K562 (cell line): ENCODE results near the gene PFKP. TPM values are rescaled to one million over a fixed set of nuclear protein-coding genes. Genes with fewer than 3 reads are reported as not detected.

Experiments used
- ATAC-seq: fragments of 200-7000 bp; cut with Tn5 transposase; 3 replicates; pipeline ENCODE4 v1.9.1; 2020; ENCODE audit warnings: moderate library complexity
- BruUV-seq: library from RNA; stranded (reverse); fragments of 400-500 nt; replicated peaks from 2 replicates; lab custom pipeline; 2021; lab: Mats Ljungman, UMichigan
- CTCF ChIA-PET: fragments of 300-600 bp; formaldehyde crosslinking; extraction: SDS; loops from one replicate; lab custom pipeline; 2021; ENCODE audit warnings: low intra/inter-chr PET ratio; lab: Yijun Ruan, JAX
- POLR2A ChIA-PET: fragments of 300-600, 350-650 bp; sonication (Branson Sonifier 250); formaldehyde crosslinking; extraction: SDS; loops from one replicate; lab custom pipeline; 2021; ENCODE audit warnings: antibody characterized with exemption, inconsistent platforms; lab: Yijun Ruan, JAX
- DNase-seq, 4 experiments: peaks; one replicate each; pipeline versions ENCODE4 v3.0.0 to v3.0.0-alpha.2; 2011 to 2018; ENCODE audit warnings: low spot score in 3 of 4, mixed read lengths in 3 of 4; ENCODE audit errors: extremely low read depth in 1 of 4
- FAIRE-seq: peaks from 2 replicates; lab custom pipeline; 2011; peaks lifted over from hg19 to GRCh38; lab: Jason Lieb, UNC
- H2AFZ ChIP-seq: 2 replicates; pipeline ENCODE4 v1.6.0; 2011; ENCODE audit warnings: low read depth, low read length, control low read depth, inconsistent platforms
- H3K27ac ChIP-seq: fragments of 200-600 bp; 3 replicates; pipeline ENCODE4 v1.8.0; 2011; ENCODE audit warnings: low read depth, mild to moderate bottlenecking, control low read depth, inconsistent platforms, low read length, moderate library complexity, mixed read lengths; ENCODE audit errors: extremely low read depth
- H3K27me3 ChIP-seq, 2 experiments: fragments of 300-600 bp in 1 of 2; 2 replicates in 1 of 2; 3 replicates in 1 of 2; pipeline versions ENCODE4 v1.6.0 to v1.8.0; 2011; ENCODE audit warnings: inconsistent platforms in 2 of 2, low read length in 2 of 2, mild to moderate bottlenecking in 1 of 2, mixed read lengths in 1 of 2, moderate library complexity in 1 of 2; ENCODE audit not compliant: control insufficient read depth in 2 of 2, insufficient read depth in 2 of 2
- H3K36me3 ChIP-seq: fragments of 300-600 bp; 3 replicates; pipeline ENCODE4 v1.8.0; 2011; ENCODE audit warnings: mild to moderate bottlenecking, low read length, inconsistent platforms; ENCODE audit not compliant: control insufficient read depth, insufficient read depth
- H3K4me1 ChIP-seq, 2 experiments: fragments of 200-600 bp in 1 of 2; replicated peaks in 1 of 2; 2 replicates in 1 of 2; 3 replicates in 1 of 2; pipeline versions ENCODE4 v1.5.1 to v1.8.0; 2011; ENCODE audit warnings: inconsistent platforms in 2 of 2, low read length in 2 of 2, mild to moderate bottlenecking in 1 of 2, mixed read lengths in 1 of 2, moderate library complexity in 1 of 2; ENCODE audit not compliant: control insufficient read depth in 2 of 2, insufficient read depth in 2 of 2
- H3K4me2 ChIP-seq: 2 replicates; pipeline ENCODE4 v1.6.1; 2011; ENCODE audit warnings: low read length, control low read depth, inconsistent platforms, mixed read lengths; ENCODE audit not compliant: insufficient read depth
- H3K4me3 ChIP-seq: fragments of 200-600 bp; sonication (generic), shearing (Covaris generic); 2 replicates; pipeline ENCODE4 v1.5.1; 2016; ENCODE audit warnings: control low read depth, inconsistent platforms
- H3K79me2 ChIP-seq: fragments of 200-600 bp; 3 replicates; pipeline ENCODE4 v1.8.0; 2011; ENCODE audit warnings: low read length, inconsistent platforms; ENCODE audit not compliant: control insufficient read depth, insufficient read depth
- H3K9ac ChIP-seq, 2 experiments: 2 replicates each; pipeline versions ENCODE4 v1.6.0 to v1.6.1; 2011; ENCODE audit warnings: low read depth in 2 of 2, low read length in 2 of 2, control low read depth in 1 of 2, inconsistent platforms in 1 of 2, mild to moderate bottlenecking in 1 of 2, mixed read lengths in 1 of 2; ENCODE audit not compliant: insufficient read depth in 1 of 2
- H3K9me1 ChIP-seq: one replicate; pipeline ENCODE4 v1.6.0; 2011; ENCODE audit warnings: inconsistent platforms, mild to moderate bottlenecking, low read length, moderate library complexity; ENCODE audit not compliant: control insufficient read depth, insufficient read depth
- H3K9me3 ChIP-seq: replicated peaks from 2 replicates; pipeline ENCODE4 v1.5.1; 2011; ENCODE audit warnings: low read depth, low read length, inconsistent platforms; ENCODE audit not compliant: control insufficient read depth, insufficient read depth
- H4K20me1 ChIP-seq: replicated peaks from 2 replicates; pipeline ENCODE4 v1.6.1; 2011; ENCODE audit warnings: low read length, inconsistent platforms, mixed read lengths; ENCODE audit not compliant: control insufficient read depth, insufficient read depth
- BMI1 ChIP-seq: fragments of 150-350 bp; IDR thresholded peaks from 2 replicates; pipeline ENCODE4 v1.6.1; 2014; ENCODE audit warnings: low read length
- C11orf30 ChIP-seq: fragments of 450-650 bp; IDR thresholded peaks from 2 replicates; pipeline ENCODE4 v1.6.1; 2016; ENCODE audit warnings: low read depth, mild to moderate bottlenecking
- CEBPG ChIP-seq, 3 experiments: fragments of 200-800 bp in 1 of 3; sonication (Bioruptor generic) in 1 of 3; sonication (generic) in 1 of 3; formaldehyde crosslinking in 1 of 3; IDR thresholded peaks in 2 of 3; conservative IDR thresholded peaks in 1 of 3; 2 replicates each; pipeline versions ENCODE4 v1.6.1 to v1.8.0; 2016 to 2022; ENCODE audit warnings: missing compliant biosample characterization in 2 of 3, missing genetic modification characterization in 2 of 3, mild to moderate bottlenecking in 1 of 3, missing genetic modification reagents in 1 of 3
- ELF4 ChIP-seq: fragments of 450-650 bp; formaldehyde crosslinking; IDR thresholded peaks from 2 replicates; pipeline ENCODE4 v1.4.0; 2022; ENCODE audit warnings: missing genetic modification characterization
- FOXP1 ChIP-seq: sonication (generic); formaldehyde crosslinking; IDR thresholded peaks from 2 replicates; pipeline ENCODE4 v1.8.0; 2022; ENCODE audit warnings: mild to moderate bottlenecking, missing genetic modification reagents
- GTF2F1 ChIP-seq: IDR thresholded peaks from 2 replicates; pipeline ENCODE4 v1.6.1; 2011; ENCODE audit warnings: low read depth, low read length, improper control_type of control experiment
- HDAC8 ChIP-seq: fragments of 450-650 bp; IDR thresholded peaks from 2 replicates; pipeline ENCODE4 v1.6.1; 2016; ENCODE audit warnings: mild to moderate bottlenecking, missing genetic modification characterization, moderate library complexity, missing compliant biosample characterization
- KAT2B ChIP-seq: IDR thresholded peaks from one replicate; pipeline ENCODE4 v1.6.1; 2012; ENCODE audit warnings: low read depth, mild to moderate bottlenecking, control low read depth, inconsistent platforms, low read length, moderate library complexity
- MAFF ChIP-seq: IDR thresholded peaks from 2 replicates; pipeline ENCODE4 v1.6.1; 2012; ENCODE audit warnings: low read length, improper control_type of control experiment
- MBD2 ChIP-seq: sonication (generic); IDR thresholded peaks from 2 replicates; pipeline ENCODE4 v1.6.1; 2016; ENCODE audit warnings: low read depth, borderline replicate concordance
- NCOR1 ChIP-seq: fragments of 450-650 bp; IDR thresholded peaks from 2 replicates; pipeline ENCODE4 v1.6.1; 2016; ENCODE audit warnings: mild to moderate bottlenecking, moderate library complexity
- NEUROD1 ChIP-seq: fragments of 150-350 bp; IDR thresholded peaks from 2 replicates; pipeline ENCODE4 v1.6.1; 2014; ENCODE audit warnings: borderline replicate concordance, low read length, low read depth; ENCODE audit not compliant: partially characterized antibody
- RHOXF2B ChIP-seq: fragments of 250-450 bp; sonication (Bioruptor Pico); conservative IDR thresholded peaks from 2 replicates; pipeline ENCODE4 v1.5.1; 2021
- SREBF2 ChIP-seq: sonication (generic); formaldehyde crosslinking; IDR thresholded peaks from 2 replicates; pipeline ENCODE4 v1.4.0; 2020; ENCODE audit warnings: mild to moderate bottlenecking, missing genetic modification reagents
- TCF7 ChIP-seq: sonication (generic); IDR thresholded peaks from 2 replicates; pipeline ENCODE4 v1.6.1; 2016; ENCODE audit warnings: antibody characterized with exemption, borderline replicate concordance
- THAP7 ChIP-seq: fragments of 250-450 bp; sonication (Bioruptor Pico); IDR thresholded peaks from 2 replicates; pipeline ENCODE4 v1.5.0; 2021
- ZNF436 ChIP-seq: fragments of 250-450, 450-650 bp; sonication (Bioruptor Pico); formaldehyde crosslinking; IDR thresholded peaks from 2 replicates; pipeline ENCODE4 v1.7.0; 2020; ENCODE audit warnings: mild to moderate bottlenecking
- WGBS: fragments of 100-300 bp; shearing (Covaris generic); methylation state at CpG from one replicate; pipeline ENCODE4 v1.1.6; 2016; ENCODE audit warnings: low coverage, mixed read lengths; ENCODE audit not compliant: insufficient coverage; ENCODE audit errors: missing lambda C conversion rate; 5-methylcytosine and 5-hydroxymethylcytosine counted together
- in situ Hi-C: fragments of 300-500 bp; cut with MboI; formaldehyde crosslinking; loops from 4 replicates; pipeline ENCODE4 v1.15.0; 2018; ENCODE audit warnings: inconsistent platforms, mixed read lengths
- intact Hi-C: fragments of 100-400 bp; cut with micrococcal nuclease; formaldehyde crosslinking; loops from 2 replicates; pipeline ENCODE4 v1.14.2; 2022
- polyA plus RNA-seq, 8 experiments: library from polyadenylated mRNA; depleted of rRNA in 4 of 8; stranded (reverse) in 5 of 8; unstranded in 3 of 8; fragments of >200 nt; fragmentation: Nextera tagmentation in 2 of 8; fragmentation: Illumina TruSeq in 1 of 8; extraction: Ambion mirVana in 2 of 8; extraction: Trizol in 1 of 8; gene quantifications; 2 replicates each; pipeline versions ENCODE4 v1.2.1 to v1.2.3, GENCODE V29; 2011 to 2014; ENCODE audit warnings: inconsistent platforms in 1 of 8, missing spikeins in 1 of 8
- total RNA-seq, 7 experiments: library from RNA; depleted of rRNA in 6 of 7; stranded (reverse); fragments of >200 nt in 6 of 7; fragmentation: Illumina TruSeq in 2 of 7; extraction: Trizol in 2 of 7; gene quantifications; 2 replicates each; pipeline versions ENCODE4 v1.2.1 to v1.2.3, GENCODE V29; 2011 to 2021; ENCODE audit warnings: low replicate concordance in 1 of 7
- TF ChIP-seq, protein P1 (sequence below): fragments of 200-800 bp; sonication (Bioruptor generic); IDR thresholded peaks from 2 replicates; pipeline ENCODE4 v1.6.1; 2017; ENCODE audit warnings: missing genetic modification characterization, missing compliant biosample characterization
- TF ChIP-seq, protein P2 (sequence below): IDR thresholded peaks from 2 replicates; pipeline ENCODE4 v1.6.1; 2014; ENCODE audit warnings: antibody characterized with exemption
- TF ChIP-seq, protein P3 (sequence below): IDR thresholded peaks from 3 replicates; pipeline ENCODE4 v1.6.1; 2011; ENCODE audit warnings: borderline replicate concordance, mild to moderate bottlenecking; ENCODE audit not compliant: insufficient read length, insufficient read depth

PFKP gene
- total and polyA plus RNA-seq, 9 of the 15 experiments (the other 6 are each of a cell fraction or from before 2014, with no cell fraction given), result 23.5 to 116 (median 62.1) TPM

DNA sequence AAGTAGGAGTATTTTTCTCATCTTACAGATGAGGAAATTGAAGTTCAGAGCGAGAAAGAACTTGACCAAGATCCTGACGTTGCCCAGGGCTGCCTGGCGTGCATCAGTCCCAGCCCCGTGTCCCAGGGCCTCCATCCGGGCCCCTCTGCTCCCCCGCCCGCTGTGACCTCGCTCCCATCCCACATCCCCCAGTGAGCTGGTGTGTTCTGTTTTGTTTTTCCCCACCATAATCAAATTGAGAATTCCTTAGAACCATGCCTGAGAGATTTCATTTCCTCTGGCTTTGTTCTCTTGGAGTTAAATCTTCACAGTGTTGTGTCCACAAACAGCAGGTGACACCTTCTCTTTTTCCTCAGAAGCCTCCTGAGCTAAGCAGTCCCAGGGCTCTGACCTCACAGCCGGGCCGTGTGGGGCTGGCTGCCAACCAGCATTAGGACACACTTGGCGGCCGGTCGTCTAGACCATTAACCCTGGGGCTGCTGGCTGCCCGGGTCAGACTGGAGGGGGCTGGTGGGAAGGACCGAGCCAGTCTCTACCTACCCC is 44.3 kb downstream of the PFKP start:
- Histone ChIP-seq H3K9me3 (no peaks in the 10 kb centered on the region), H2AFZ (no peak overlapping the region), H3K4me1 (no peaks in the 10 kb centered on the region), H3K27ac (no peak overlapping the region), H3K79me2 (no peaks in the 10 kb centered on the region), H3K4me2 (no peak overlapping the region), H3K4me3 (no peak overlapping the region), H3K27me3 (no peaks in the 10 kb centered on the region), H3K9ac (no peak overlapping the region), H3K36me3 (peaks cover 90% of the 10 kb centered on the region), H3K9me1 (no peaks in the 10 kb centered on the region), H4K20me1 (no peaks in the 10 kb centered on the region)
- DNase-seq (no peak), ATAC-seq (no peak), FAIRE-seq (no peak)
- TF ChIP-seq KAT2B (no peak), NCOR1 (no peak), CEBPG (CRISPR knock-in tag; IDR thresholded peaks at IDR 0.05) (no peak), CEBPG (tag; conservative IDR thresholded peaks at IDR 0.05 in 1 of 2, IDR thresholded peaks at IDR 0.05 in 1 of 2) (no peak), NEUROD1 (no peak), SREBF2 (no peak), FOXP1 (CRISPR knock-in tag) (no peak), ZNF436 (CRISPR knock-in tag) (no peak), TCF7 (no peak), RHOXF2B (CRISPR knock-in tag) (no peak), BMI1 (no peak), ELF4 (CRISPR knock-in tag) (no peak), MAFF (no peak), THAP7 (CRISPR knock-in tag) (no peak), GTF2F1 (no peak), C11orf30 (no peak), HDAC8 (tag) (no peak), MBD2 (no peak)
- TF ChIP-seq, protein P1, sequence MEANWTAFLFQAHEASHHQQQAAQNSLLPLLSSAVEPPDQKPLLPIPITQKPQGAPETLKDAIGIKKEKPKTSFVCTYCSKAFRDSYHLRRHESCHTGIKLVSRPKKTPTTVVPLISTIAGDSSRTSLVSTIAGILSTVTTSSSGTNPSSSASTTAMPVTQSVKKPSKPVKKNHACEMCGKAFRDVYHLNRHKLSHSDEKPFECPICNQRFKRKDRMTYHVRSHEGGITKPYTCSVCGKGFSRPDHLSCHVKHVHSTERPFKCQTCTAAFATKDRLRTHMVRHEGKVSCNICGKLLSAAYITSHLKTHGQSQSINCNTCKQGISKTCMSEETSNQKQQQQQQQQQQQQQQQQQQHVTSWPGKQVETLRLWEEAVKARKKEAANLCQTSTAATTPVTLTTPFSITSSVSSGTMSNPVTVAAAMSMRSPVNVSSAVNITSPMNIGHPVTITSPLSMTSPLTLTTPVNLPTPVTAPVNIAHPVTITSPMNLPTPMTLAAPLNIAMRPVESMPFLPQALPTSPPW, result no peak
- TF ChIP-seq, protein P2, sequence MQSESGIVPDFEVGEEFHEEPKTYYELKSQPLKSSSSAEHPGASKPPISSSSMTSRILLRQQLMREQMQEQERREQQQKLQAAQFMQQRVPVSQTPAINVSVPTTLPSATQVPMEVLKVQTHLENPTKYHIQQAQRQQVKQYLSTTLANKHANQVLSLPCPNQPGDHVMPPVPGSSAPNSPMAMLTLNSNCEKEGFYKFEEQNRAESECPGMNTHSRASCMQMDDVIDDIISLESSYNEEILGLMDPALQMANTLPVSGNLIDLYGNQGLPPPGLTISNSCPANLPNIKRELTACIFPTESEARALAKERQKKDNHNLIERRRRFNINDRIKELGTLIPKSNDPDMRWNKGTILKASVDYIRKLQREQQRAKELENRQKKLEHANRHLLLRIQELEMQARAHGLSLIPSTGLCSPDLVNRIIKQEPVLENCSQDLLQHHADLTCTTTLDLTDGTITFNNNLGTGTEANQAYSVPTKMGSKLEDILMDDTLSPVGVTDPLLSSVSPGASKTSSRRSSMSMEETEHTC, result no peak
- TF ChIP-seq, protein P3, sequence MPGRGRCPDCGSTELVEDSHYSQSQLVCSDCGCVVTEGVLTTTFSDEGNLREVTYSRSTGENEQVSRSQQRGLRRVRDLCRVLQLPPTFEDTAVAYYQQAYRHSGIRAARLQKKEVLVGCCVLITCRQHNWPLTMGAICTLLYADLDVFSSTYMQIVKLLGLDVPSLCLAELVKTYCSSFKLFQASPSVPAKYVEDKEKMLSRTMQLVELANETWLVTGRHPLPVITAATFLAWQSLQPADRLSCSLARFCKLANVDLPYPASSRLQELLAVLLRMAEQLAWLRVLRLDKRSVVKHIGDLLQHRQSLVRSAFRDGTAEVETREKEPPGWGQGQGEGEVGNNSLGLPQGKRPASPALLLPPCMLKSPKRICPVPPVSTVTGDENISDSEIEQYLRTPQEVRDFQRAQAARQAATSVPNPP, result no peak
- whole genome bisulfite sequencing, result 95% methylated on average over 14 of the region's 15 CpGs
- BruUV-seq, result no TSS peak
- in situ Hi-C loops (no loop called here), intact Hi-C loops (no loop called here)
- CTCF ChIA-PET, result no interaction called here
- POLR2A ChIA-PET, result interaction anchor here (1.0 to 1.9 kb wide), 4 partner anchors 11 to 16 kb away, joined by 3 to 4 read pairs (median 4); no protein-coding TSS in a partner anchor
